GM13977 (cell line): Measurements from ENCODE around the gene UCN2.

Experiments
- DNase-seq: peaks from one replicate; pipeline ENCODE4 v3.0.0; 2012; ENCODE audit warnings: low spot score
- in situ Hi-C: fragments of 300-500 bp; cut with MboI; formaldehyde crosslinking; loops from one replicate; pipeline ENCODE4 v1.12.0; 2022; ENCODE audit warnings: low sequenced_read_pairs, low pct_unique_long_range_greater_than_20kb, mixed read lengths, inconsistent platforms; ENCODE audit not compliant: unreplicated experiment
- TF ChIP-seq, protein P1 (sequence below): IDR thresholded peaks from 2 replicates; pipeline ENCODE4 v1.5.1; 2012; ENCODE audit warnings: mild to moderate bottlenecking, control low read depth; ENCODE audit not compliant: insufficient read depth; ENCODE audit errors: extremely low read depth, missing control alignments

UCN2 gene

DNA sequence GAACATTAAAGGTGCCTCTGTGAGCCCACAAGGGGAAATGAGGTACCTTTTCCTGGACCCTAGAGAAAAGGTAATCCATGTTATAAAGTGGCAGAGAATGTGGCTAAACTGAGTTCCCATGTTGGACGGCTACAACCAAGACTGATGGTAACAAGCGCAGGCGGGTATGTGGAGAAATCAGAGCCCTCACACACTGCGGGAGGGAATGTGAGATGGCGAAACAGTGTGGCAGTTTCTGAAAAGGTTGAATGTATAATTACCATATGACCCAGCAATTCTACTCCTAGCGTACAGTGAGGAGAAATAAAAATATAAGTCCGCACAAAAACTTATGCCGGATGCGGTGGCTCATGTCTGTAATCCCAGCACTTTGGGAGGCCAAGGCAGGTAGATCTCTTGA lies 35.5 kb downstream of the UCN2 start:
- DNase-seq = no peak
- in situ Hi-C loops = no loop called here
- TF ChIP-seq, protein P1, sequence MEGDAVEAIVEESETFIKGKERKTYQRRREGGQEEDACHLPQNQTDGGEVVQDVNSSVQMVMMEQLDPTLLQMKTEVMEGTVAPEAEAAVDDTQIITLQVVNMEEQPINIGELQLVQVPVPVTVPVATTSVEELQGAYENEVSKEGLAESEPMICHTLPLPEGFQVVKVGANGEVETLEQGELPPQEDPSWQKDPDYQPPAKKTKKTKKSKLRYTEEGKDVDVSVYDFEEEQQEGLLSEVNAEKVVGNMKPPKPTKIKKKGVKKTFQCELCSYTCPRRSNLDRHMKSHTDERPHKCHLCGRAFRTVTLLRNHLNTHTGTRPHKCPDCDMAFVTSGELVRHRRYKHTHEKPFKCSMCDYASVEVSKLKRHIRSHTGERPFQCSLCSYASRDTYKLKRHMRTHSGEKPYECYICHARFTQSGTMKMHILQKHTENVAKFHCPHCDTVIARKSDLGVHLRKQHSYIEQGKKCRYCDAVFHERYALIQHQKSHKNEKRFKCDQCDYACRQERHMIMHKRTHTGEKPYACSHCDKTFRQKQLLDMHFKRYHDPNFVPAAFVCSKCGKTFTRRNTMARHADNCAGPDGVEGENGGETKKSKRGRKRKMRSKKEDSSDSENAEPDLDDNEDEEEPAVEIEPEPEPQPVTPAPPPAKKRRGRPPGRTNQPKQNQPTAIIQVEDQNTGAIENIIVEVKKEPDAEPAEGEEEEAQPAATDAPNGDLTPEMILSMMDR = no peak

DNA sequence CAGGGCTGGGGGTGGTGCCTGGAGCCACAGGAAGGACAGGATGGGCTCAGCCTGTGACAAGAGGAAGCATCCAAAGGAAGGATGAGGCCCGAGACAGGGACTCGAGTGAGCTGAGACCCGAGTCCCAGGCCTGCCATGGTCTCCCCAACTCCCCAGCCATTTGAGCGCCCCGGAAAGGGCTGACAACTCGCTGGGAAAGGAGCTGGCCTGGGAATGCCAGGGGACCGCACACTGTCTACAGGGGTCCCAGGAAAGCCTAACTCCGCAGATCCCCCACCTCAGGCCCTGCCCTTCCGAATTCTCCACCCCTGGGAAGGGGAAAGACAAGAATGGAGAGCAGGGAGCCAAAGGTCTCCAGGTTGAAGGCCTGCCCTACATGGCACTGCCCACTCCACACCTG lies 38.6 kb downstream of the UCN2 start:
- DNase-seq = no peak
- in situ Hi-C loops = no loop called here

DNA sequence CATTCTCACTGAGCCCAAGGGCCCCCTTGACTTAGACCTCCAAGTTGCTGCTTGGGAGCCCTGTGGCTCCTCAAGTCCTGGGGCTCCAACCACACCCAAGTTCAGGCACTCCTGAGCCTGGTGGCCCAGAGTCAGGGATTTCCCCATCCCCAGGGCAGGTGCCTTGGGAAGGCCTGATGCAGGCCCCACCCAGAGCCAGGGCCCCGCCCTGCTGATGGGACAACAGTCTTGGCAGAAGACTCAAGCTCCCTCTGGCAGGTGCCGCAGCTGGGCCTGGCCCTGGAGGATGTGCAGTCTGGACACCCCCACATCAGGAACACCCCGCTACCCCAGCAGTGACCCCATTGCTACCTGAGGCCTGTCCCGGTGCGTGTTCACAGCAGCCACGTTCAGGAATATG lies 41.9 kb downstream of the UCN2 start:
- TF ChIP-seq, protein P1 = no peak
- no peak for DNase-seq
- in situ Hi-C loops = no loop called here

More for the DNA sequence above, 38.6 kb downstream of the UCN2 start:
- TF ChIP-seq, protein P1 = no peak

DNA sequence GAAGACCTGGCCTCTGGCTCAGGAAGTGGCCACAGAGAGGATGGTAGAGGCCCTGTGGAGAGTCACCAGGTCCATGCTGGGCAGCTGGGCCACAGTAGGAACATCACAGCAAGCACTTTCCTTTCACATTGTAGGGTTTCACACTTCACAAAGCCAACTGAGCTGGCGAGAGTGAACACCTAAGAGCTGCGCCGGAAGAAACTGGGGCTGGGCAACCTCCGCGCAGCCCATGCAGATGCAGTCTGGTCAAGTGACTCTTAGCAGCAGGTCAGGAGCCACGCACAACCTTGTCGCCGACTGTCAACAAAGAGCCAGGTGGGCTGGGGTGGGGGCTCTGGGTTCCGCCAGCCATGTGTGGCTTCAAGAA lies 44.3 kb downstream of the UCN2 start:
- no peak for DNase-seq
- in situ Hi-C loops = no loop called here
- TF ChIP-seq, protein P1 = no peak

DNA sequence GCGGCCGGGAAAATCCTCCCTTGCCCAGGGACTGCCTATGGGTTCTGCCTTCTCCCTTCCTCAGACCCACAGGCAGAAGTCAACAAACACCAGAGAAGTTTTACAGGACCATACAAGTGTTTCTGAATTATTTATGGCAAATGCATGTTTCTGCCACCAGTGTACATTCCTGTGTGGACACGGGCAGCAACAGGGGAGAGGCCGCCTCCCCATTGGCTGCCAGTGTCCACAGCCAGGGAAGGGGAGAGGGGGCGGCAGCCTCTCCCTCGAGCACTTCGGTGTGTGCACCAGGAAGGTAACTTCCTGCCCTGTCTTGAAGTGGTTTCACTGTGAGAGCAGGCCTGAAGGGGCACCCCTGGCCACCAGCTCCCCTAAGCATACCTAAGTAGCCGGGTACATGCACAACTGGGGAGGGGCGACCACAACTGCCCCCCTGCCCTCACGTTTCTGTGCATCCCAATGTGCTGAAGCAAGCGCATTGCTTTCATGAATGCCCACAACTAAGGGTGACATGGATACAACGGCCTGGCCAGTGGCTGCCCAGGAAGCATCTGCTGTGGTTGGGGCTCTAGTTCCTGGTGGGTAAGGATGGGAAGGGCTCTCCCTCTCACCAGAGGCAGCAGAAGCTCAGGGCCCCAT lies 44.8 kb downstream of the UCN2 start:
- DNase-seq = no peak
- in situ Hi-C loops = no loop called here
- TF ChIP-seq, protein P1 = no peak

DNA sequence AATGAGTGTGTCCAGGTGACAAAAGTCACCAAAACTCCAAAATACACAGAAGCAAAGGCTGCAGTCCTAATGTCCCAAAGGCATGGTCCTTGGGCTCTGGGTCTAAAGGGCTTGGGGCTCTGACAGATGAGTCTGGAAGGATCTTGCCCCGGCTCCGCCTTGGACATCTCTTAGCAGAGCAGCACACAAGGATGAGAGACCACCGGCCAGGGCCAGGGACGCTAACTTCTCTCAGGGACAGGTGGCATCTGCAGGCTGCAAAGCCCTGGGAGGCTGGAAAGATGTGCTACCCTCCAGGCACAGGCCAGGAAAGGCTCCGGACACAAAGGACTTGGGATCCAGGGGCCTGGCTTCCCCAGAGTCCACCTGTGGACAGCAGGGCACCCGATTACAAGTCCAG lies 45.5 kb downstream of the UCN2 start:
- no peak for DNase-seq
- in situ Hi-C loops = no loop called here
- TF ChIP-seq, protein P1 = no peak
